Lower leg skin (tissue), 4 donors: ENCODE results near the gene CHD2. TPM values are rescaled to one million over a fixed set of nuclear protein-coding genes. Genes with fewer than 3 reads are reported as not detected.

Source experiments
- DNase-seq, 2 donors: peaks; one replicate each; pipeline ENCODE4 v3.0.0-alpha.2; 2019; ENCODE audit warnings: low spot score in 2 of 2
- H3K4me3 ChIP-seq: fragments of 200-600 bp; sonication (generic); 2 replicates; pipeline ENCODE4 v1.5.1; 2017; ENCODE audit warnings: mild to moderate bottlenecking, low read depth; ENCODE audit not compliant: poor library complexity, severe bottlenecking
- POLR2A ChIP-seq, 2 donors: fragments of 450-650 bp; IDR thresholded peaks; one replicate each; pipeline ENCODE4 v1.6.1; 2016 to 2017; ENCODE audit warnings: antibody characterized with exemption in 2 of 2, mild to moderate bottlenecking in 1 of 2, moderate library complexity in 1 of 2
- WGBS, 2 donors: methylation state at CpG; one replicate each; pipeline ENCODE4 v1.1.5; 2018; 5-methylcytosine and 5-hydroxymethylcytosine counted together
- intact Hi-C: fragments of 100-400 bp; cut with DNase I; formaldehyde crosslinking; loops from one replicate; pipeline ENCODE4 v1.15.0; 2023; ENCODE audit warnings: low total_unique reads
- total RNA-seq, 4 donors: library from RNA; depleted of rRNA; stranded (reverse); fragments of >200 nt; gene quantifications; one replicate each; pipeline ENCODE4 v1.1.0, GENCODE V29; 2016
- TF ChIP-seq, protein P1 (sequence below), 3 donors: fragments of 450-650 bp; IDR thresholded peaks; one replicate each; pipeline ENCODE4 v1.5.1; 2016; ENCODE audit warnings: antibody characterized with exemption in 3 of 3, mild to moderate bottlenecking in 3 of 3, moderate library complexity in 2 of 3

The CHD2 gene
- total RNA-seq, 4 donors from 2014 or later = 75.8 to 175 (median 88.6) TPM

DNA sequence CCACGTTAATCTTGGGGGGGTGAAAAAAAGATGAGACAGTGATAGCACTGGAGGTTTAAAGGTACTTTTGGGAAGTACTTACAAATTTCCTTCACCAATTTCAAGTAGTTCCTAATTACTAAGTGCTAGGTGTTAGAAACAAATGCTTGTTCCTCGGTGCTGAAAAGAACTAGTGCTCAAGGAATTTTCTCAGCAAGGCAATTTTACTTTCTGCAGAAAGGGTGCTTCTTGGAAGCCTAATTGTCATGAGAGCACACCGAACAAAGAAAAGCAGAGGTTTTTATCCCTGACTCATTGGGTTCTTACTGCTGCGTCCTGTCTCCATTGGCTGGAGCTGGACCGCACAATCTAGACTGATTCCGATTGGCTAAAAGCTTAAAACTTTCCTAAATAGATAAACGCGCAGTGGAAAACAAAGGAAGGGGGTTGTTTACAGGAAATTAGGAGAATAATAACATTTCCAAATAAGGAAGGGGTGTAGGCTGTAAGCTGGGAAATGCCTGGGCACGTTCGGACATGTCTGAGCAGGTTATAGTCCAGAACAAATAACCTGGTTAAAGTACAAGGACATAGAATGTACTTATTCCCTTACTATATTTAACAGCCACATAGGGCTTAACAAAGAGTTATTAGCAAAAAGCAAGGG is 49.6 kb downstream of the CHD2 start:
- intact Hi-C loops = no loop called here
- DNase-seq = no peak
- H3K4me3 ChIP-seq = no peak overlapping the region
- TF ChIP-seq, protein P1, sequence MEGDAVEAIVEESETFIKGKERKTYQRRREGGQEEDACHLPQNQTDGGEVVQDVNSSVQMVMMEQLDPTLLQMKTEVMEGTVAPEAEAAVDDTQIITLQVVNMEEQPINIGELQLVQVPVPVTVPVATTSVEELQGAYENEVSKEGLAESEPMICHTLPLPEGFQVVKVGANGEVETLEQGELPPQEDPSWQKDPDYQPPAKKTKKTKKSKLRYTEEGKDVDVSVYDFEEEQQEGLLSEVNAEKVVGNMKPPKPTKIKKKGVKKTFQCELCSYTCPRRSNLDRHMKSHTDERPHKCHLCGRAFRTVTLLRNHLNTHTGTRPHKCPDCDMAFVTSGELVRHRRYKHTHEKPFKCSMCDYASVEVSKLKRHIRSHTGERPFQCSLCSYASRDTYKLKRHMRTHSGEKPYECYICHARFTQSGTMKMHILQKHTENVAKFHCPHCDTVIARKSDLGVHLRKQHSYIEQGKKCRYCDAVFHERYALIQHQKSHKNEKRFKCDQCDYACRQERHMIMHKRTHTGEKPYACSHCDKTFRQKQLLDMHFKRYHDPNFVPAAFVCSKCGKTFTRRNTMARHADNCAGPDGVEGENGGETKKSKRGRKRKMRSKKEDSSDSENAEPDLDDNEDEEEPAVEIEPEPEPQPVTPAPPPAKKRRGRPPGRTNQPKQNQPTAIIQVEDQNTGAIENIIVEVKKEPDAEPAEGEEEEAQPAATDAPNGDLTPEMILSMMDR (IDR thresholded peaks at IDR 0.05) = no peak
- no peak for TF ChIP-seq POLR2A (IDR thresholded peaks at IDR 0.05)
- 96 to 98% methylated on average over 10 of the region's 10 CpGs for WGBS, 2 donors

DNA sequence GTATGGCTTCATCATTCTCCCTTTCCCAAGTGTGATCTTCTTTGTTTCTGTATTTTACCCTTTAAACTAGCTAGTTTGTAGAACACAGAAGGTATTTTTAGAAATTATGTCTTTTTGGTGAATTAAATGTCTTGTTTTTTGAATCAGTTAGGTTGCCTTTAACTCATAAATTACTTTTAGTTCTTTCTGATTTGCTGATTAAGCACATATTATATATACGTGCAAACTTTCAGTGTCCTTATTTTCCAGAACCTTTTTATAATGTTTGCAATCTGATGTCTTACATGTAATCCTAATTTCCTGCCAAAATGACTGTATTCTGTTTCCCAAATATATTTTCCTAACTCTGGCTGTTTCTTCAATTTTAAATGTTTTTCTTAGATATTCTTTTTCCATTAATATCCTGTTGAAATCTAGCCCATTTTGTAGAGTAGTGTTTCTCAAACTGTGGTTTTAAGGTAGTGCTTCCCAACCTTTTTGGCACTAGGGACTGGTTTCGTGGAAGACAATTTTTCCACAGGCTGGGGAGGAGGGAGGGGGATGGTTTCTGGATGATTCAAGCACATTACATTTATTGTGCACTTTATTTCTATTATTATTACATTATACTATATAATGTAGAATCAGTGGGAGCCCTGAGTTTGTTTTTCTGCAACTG is 51.8 kb downstream of the CHD2 start:
- 65 to 76% methylated on average over 2 of the region's 2 CpGs for WGBS, 2 donors
- intact Hi-C loops = no loop called here
- TF ChIP-seq, protein P1 (IDR thresholded peaks at IDR 0.05) = no peak
- no peak for TF ChIP-seq POLR2A (IDR thresholded peaks at IDR 0.05)

DNA sequence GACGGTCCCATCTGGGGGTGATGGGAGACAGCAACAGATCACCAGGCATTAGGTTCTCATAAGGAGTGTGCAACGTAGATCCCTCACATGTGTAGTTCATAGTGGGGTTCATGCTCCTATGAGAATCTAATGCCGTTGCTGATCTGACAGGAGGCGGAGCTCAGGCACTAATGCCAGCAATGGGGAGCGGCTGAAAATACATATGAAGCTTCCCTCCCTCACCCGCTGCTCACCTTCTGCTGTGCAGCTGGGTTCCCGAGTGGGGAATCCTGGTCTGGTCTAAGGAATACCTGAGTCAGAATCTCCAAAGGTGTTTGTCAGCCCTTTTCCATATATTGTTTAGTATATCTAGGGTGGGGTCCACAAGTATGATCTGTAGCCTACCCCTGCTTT is 52.3 kb downstream of the CHD2 start:
- H3K4me3 ChIP-seq = no peak overlapping the region
- TF ChIP-seq POLR2A (IDR thresholded peaks at IDR 0.05) = no peak
- TF ChIP-seq, protein P1 (IDR thresholded peaks at IDR 0.05) = no peak
- no peak for DNase-seq
- 92 to 93% methylated on average over 7 of the region's 7 CpGs for WGBS, 2 donors
- intact Hi-C loops = no loop called here

More for the DNA sequence above, 51.8 kb downstream of the CHD2 start:
- no peak for DNase-seq
- no peak overlapping the region for H3K4me3 ChIP-seq

DNA sequence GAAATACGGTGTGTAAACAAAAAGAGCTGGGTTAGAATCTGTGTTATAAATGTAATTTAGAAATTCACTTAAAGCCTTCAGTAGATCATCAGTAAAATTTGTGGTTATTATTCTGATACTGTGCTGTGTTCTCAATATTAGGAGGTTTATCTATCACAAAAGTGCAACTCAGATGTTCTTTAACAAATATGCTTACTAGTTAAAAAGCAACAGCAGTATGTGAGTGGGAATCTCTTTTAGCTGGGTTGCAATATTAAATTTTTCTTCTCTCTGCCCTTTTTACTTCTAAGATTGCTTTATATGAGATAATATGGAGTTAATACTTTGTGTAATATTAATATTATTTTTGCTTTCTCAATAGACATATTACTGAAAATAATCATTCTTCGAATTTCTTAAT is 53.4 kb downstream of the CHD2 start:
- H3K4me3 ChIP-seq = no peak overlapping the region
- 94 to 98% methylated on average over 2 of the region's 2 CpGs for WGBS, 2 donors
- DNase-seq = no peak
- no peak for TF ChIP-seq POLR2A (IDR thresholded peaks at IDR 0.05)
- TF ChIP-seq, protein P1 (IDR thresholded peaks at IDR 0.05) = no peak
- intact Hi-C loops = no loop called here

DNA sequence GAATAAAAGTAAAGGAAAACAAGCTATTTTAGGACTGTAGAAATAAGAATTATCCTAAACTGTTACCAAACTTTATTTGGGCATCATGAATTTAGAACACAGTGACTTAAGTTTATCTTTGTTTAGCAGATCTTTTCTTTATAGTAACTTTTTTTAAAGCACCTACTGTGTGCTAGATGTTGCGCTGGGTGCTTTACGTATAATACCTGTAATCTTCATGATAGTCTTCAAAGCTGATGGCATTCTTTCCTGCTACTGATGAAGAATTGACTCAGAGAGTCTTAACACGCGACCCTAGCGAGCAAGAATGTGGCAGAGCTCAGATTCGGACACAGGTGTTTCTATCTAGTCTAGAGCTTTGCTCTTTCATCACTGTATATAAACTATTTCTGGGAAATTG is 53.9 kb downstream of the CHD2 start:
- no peak for DNase-seq
- no peak overlapping the region for H3K4me3 ChIP-seq
- TF ChIP-seq POLR2A (IDR thresholded peaks at IDR 0.05) = no peak
- TF ChIP-seq, protein P1 (IDR thresholded peaks at IDR 0.05) = no peak
- WGBS, 2 donors = 96 to 98% methylated on average over 6 of the region's 6 CpGs
- intact Hi-C loops = no loop called here
